Stimulated activated naive B cell treated with anti-CD40 and anti-IgM and Interleukin-4, amounts not matched to agents 10 μg/mL and 1 μg/mL and 100 μg/mL, for 72 hours (primary cell): ENCODE measurements around the gene SIGLEC10.
"Not testable (repeated sequence)": the region's sequence is repeated elsewhere in the genome, so short reads cannot be mapped to it uniquely, and the experiment has no call there.

Experiments used
- ATAC-seq, 2 donors: fragments of 150-1000 bp; cut with Tn5 transposase; replicated peaks; 2 replicates each; pipeline ENCODE4 v1.10.0; 2021; ENCODE audit warnings: moderate library complexity in 1 of 2
- DNase-seq: peaks from one replicate; pipeline ENCODE4 v3.0.0; 2021
- H3K27ac Mint-ChIP-seq: one replicate; pipeline ENCODE4 v1.8.0; 2022; ENCODE audit warnings: mild to moderate bottlenecking, mixed read lengths
- H3K27me3 Mint-ChIP-seq, 2 donors: one replicate each; pipeline ENCODE4 v1.8.0; 2022; ENCODE audit warnings: mixed read lengths in 2 of 2
- H3K36me3 Mint-ChIP-seq, 2 donors: one replicate each; pipeline ENCODE4 v1.8.0; 2022; ENCODE audit warnings: mixed read lengths in 2 of 2, mild to moderate bottlenecking in 1 of 2
- H3K4me1 Mint-ChIP-seq, 2 donors: one replicate each; pipeline ENCODE4 v1.8.0; 2022; ENCODE audit warnings: mixed read lengths in 2 of 2, mild to moderate bottlenecking in 1 of 2
- H3K4me3 Mint-ChIP-seq, 2 donors: one replicate each; pipeline ENCODE4 v1.8.0; 2022; ENCODE audit warnings: mild to moderate bottlenecking in 2 of 2, mixed read lengths in 2 of 2, moderate library complexity in 1 of 2
- H3K9me3 Mint-ChIP-seq, 2 donors: one replicate each; pipeline ENCODE4 v1.8.0; 2022; ENCODE audit warnings: mixed read lengths in 2 of 2, mild to moderate bottlenecking in 1 of 2

The SIGLEC10 gene, protein sequence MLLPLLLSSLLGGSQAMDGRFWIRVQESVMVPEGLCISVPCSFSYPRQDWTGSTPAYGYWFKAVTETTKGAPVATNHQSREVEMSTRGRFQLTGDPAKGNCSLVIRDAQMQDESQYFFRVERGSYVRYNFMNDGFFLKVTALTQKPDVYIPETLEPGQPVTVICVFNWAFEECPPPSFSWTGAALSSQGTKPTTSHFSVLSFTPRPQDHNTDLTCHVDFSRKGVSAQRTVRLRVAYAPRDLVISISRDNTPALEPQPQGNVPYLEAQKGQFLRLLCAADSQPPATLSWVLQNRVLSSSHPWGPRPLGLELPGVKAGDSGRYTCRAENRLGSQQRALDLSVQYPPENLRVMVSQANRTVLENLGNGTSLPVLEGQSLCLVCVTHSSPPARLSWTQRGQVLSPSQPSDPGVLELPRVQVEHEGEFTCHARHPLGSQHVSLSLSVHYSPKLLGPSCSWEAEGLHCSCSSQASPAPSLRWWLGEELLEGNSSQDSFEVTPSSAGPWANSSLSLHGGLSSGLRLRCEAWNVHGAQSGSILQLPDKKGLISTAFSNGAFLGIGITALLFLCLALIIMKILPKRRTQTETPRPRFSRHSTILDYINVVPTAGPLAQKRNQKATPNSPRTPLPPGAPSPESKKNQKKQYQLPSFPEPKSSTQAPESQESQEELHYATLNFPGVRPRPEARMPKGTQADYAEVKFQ

GRCh38 chr19:51417107-51417809 lies at the start of gene SIGLEC10:
TSS of gene SIGLEC10 (minus strand) at chr19:51417642. CDS start at chr19:51417581, 61 bp downstream.
- H3K36me3 Mint-ChIP-seq = peaks cover 19 to 35% of the 10 kb centered on the region in 2 donors
- peaks cover 45 to 91% of the 10 kb centered on the region in 2 donors for H3K4me1 Mint-ChIP-seq
- peaks cover 4 to 5% of the 10 kb centered on the region in 2 donors for H3K27me3 Mint-ChIP-seq
- peak within 1 kb of the TSS; percentile 96 for H3K27ac Mint-ChIP-seq
- ATAC-seq (peak; percentile 84 to 89), DNase-seq (peak; percentile 85)
- peaks cover 0 to 3% of the 10 kb centered on the region in 2 donors for H3K9me3 Mint-ChIP-seq
- H3K4me3 Mint-ChIP-seq = peak within 1 kb of the TSS; percentile 91 to 97

DNA sequence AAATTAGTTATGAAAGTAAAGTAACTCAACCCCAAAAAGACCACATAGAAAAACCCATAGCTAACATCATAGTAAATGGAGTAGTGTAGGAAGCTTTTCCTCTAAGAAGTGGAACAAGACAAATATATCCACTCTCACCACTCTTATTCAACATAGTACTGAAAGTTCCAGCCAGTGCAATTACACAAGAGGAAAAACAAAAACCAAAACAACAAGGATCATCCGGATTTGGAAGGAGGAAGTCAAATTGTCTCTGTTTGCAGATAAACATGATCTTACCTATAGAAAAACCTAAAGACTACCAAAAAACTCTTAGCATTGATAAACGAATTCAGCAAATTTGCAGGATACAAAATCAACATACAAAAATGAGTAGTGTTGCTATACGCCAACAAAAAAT lies 49.3 kb upstream of the SIGLEC10 start:
- H3K4me1 Mint-ChIP-seq = peaks cover 2 to 3% of the 10 kb centered on the region in 2 donors
- no peak overlapping the region for H3K4me3 Mint-ChIP-seq

GRCh38 chr19:51463976-51464581 lies 46.6 kb upstream of the SIGLEC10 start:
- H3K27ac Mint-ChIP-seq, H3K36me3 Mint-ChIP-seq, DNase-seq, H3K9me3 Mint-ChIP-seq: not testable (repeated sequence)
- Mint-ChIP-seq H3K4me3 (peak overlapping the region in 1 of 2 donors; percentile 10), H3K27me3 (peaks cover 58 to 61% of the 10 kb centered on the region in 2 donors), H3K4me1 (peaks cover 10 to 21% of the 10 kb centered on the region in 2 donors)
- peak in 1 of 2 donors; percentile 46 for ATAC-seq

More for the DNA sequence above, 49.3 kb upstream of the SIGLEC10 start:
- no peak for DNase-seq
- no peak for ATAC-seq
- H3K27ac Mint-ChIP-seq = no peak overlapping the region
- H3K27me3 Mint-ChIP-seq = peaks cover 40 to 49% of the 10 kb centered on the region in 2 donors
- no peaks in the 10 kb centered on the region for H3K36me3 Mint-ChIP-seq
- H3K9me3 Mint-ChIP-seq = no peaks in the 10 kb centered on the region

DNA sequence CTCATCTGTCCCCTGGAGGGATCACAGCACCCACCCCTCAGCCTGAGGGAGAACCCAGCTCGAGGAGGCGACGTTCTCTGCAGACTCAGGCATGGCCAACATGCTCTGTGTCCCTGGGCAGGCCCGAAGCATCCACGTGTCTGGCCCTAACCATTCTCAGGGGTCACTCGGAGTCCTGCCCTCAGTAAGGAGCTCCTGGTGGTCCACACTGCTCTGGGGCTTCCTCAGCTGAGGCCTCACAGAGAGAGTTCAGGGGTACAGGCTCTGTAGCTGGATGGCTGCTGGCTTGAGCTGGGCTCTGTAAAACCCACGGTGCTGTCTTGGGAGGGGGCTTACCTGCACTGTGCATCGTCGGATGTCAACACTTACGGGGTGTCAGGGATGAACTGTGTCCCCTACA lies 45.2 kb upstream of the SIGLEC10 start:
- Mint-ChIP-seq H3K36me3 (peaks cover 0 to 2% of the 10 kb centered on the region in 2 donors), H3K4me1 (peaks cover 10 to 21% of the 10 kb centered on the region in 2 donors), H3K27ac (no peak overlapping the region), H3K27me3 (peaks cover 58 to 65% of the 10 kb centered on the region in 2 donors), H3K4me3 (no peak overlapping the region), H3K9me3 (no peaks in the 10 kb centered on the region)
- DNase-seq (no peak), ATAC-seq (no peak)

DNA sequence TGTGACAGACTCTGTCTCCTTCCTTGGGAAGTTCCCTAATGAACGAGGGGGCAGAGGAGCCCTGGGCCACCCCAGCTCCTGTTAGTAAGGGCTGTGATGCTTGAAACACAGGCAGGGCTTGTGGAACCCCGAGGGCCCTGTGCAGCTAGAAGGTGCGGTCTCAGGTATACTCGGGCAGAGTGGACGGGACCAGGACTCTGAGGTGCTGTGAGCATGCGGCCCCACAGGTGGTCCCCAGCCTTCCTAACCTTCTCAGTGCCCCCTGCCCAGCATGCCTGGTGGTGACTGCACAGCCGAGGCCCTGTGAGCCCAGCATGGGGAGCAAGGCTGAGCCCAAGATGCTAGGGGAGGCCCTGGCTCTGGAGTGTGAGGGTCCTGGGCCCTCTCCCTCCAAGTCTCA lies 44.8 kb upstream of the SIGLEC10 start:
- H3K9me3 Mint-ChIP-seq = no peaks in the 10 kb centered on the region
- no peak overlapping the region for H3K27ac Mint-ChIP-seq
- H3K36me3 Mint-ChIP-seq = peaks cover 0 to 2% of the 10 kb centered on the region in 2 donors
- peaks cover 10 to 21% of the 10 kb centered on the region in 2 donors for H3K4me1 Mint-ChIP-seq
- ATAC-seq (no peak), DNase-seq (no peak)
- H3K27me3 Mint-ChIP-seq = peaks cover 56 to 68% of the 10 kb centered on the region in 2 donors
- H3K4me3 Mint-ChIP-seq = no peak overlapping the region

DNA sequence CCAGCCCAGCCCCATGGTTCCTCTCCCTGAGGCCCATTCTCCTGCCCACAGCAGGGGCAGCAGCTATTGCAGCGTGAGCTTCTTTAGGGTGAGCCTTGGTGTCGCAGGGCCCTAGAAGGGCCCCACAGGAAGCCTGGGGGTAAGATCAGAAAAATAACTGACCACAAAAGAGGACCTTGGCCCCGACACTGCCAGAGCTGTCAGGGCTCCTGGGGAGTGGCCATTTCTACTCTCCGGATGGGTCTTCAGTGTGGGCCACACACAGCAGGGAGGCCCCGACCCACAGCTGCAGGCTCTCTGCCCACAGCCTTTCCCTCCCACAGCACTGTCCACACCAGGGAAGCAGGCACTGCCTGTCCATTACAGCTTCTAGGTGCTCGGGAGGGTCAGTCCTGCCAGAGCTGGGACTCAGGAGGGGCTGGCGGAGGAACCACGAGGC lies 44.3 kb upstream of the SIGLEC10 start:
- Mint-ChIP-seq H3K4me3 (no peak overlapping the region), H3K27ac (no peak overlapping the region), H3K9me3 (no peaks in the 10 kb centered on the region), H3K36me3 (peaks cover 0 to 2% of the 10 kb centered on the region in 2 donors), H3K4me1 (peaks cover 10 to 21% of the 10 kb centered on the region in 2 donors), H3K27me3 (peaks cover 53 to 72% of the 10 kb centered on the region in 2 donors)
- DNase-seq (no peak), ATAC-seq (peak; percentile 26 to 31)

DNA sequence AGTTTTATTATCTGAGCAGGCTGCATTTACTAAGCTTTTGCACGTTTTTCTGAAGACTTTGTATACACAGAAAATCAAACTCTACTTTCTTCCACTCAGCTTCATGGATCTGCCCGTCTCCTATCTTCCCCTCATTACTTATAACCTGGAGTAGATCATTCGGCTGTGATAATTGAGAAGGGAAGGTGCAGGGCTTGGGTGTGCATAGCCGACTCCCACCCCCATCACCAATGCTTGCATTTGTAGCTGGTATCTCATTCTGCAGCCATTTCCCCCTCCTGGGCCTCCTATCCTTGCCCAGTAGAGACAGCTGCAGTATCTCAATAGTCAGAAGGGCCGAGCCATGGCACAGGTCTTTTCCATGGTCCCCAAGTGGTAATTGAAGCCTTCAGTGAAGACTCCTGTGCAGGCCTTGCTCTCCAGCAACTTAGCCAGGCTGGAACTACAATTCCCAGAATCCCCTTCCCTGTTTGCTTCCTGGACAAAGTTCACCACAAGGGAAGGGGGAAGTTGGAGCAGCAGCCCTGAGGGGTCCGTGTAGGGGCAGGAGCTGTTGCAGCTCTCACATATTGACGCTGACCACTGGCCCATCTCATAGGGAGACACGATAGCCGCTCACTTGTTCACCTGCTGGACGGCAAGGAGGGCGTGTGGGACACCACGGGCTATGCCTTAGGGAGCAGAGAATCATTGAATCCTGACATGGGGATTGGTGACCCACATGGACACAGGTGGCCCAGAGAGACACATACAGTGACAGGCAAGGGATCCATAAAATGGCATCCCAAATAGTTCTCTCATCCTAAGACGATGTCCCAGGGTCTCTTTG lies 42.9 kb upstream of the SIGLEC10 start:
- no peak for DNase-seq

DNA sequence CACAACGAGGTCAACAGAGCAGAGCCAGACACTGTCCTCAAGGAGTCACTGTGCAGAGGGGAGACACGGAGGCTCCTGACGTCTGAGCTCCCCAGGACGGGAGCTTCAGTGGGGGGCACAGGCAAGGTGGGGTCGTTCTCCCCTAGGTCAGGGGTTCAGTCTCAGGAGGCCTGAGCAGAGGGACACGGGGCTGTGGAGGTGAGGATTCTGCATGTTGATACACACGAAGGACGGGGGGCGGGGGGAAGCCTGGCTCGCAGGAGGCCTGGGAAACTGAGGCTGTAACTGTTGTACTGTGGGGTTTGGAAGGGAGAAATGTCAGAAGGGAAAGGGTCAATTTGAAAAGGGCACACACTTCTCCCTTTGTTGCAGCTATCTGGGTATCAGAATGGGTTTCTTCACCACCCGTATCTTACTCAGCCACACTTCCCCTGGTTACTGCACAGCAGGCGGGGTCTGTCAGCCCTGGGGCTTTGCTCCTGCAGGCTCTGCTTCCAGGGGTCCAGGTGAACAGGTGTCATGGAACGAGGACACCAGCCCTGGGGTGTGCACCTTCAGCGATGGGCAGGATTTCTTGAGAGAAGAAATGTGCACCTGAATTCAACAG lies 41.6 kb upstream of the SIGLEC10 start:
- peaks cover 13 to 21% of the 10 kb centered on the region in 2 donors for H3K4me1 Mint-ChIP-seq
- ATAC-seq (no peak), DNase-seq (no peak)
- no peak overlapping the region for H3K27ac Mint-ChIP-seq
- H3K36me3 Mint-ChIP-seq = peaks cover 0 to 2% of the 10 kb centered on the region in 2 donors
- H3K4me3 Mint-ChIP-seq = no peak overlapping the region
- H3K27me3 Mint-ChIP-seq = peaks cover 47 to 62% of the 10 kb centered on the region in 2 donors
- H3K9me3 Mint-ChIP-seq = no peaks in the 10 kb centered on the region

More for the DNA sequence above, 42.9 kb upstream of the SIGLEC10 start:
- H3K36me3 Mint-ChIP-seq = peaks cover 0 to 2% of the 10 kb centered on the region in 2 donors
- ATAC-seq = peak; percentile 51 to 58
- H3K4me3 Mint-ChIP-seq = peak overlapping the region; percentile 54 to 68
- peaks cover 47 to 65% of the 10 kb centered on the region in 2 donors for H3K27me3 Mint-ChIP-seq
- no peaks in the 10 kb centered on the region for H3K9me3 Mint-ChIP-seq
- peaks cover 13 to 21% of the 10 kb centered on the region in 2 donors for H3K4me1 Mint-ChIP-seq
- peak overlapping the region; percentile 73 for H3K27ac Mint-ChIP-seq

- no peak within 1 kb of the TSS for H3K4me3 Mint-ChIP-seq
- ATAC-seq = no peak
- peak within 1 kb of the TSS; percentile 82 for H3K27ac Mint-ChIP-seq
- peaks cover 48 to 64% of the 10 kb centered on the region in 2 donors for H3K27me3 Mint-ChIP-seq
- H3K4me1 Mint-ChIP-seq = peaks cover 13 to 21% of the 10 kb centered on the region in 2 donors
- peaks cover 0 to 2% of the 10 kb centered on the region in 2 donors for H3K36me3 Mint-ChIP-seq
- H3K9me3 Mint-ChIP-seq = no peaks in the 10 kb centered on the region
- DNase-seq = no peak
Measured at GRCh38 chr19:51458051-51458645, 40.7 kb upstream of the SIGLEC10 start, which contains the start of gene SIGLEC8. TSS of gene SIGLEC8 (minus strand) at chr19:51458454. CDS start at chr19:51458387, 67 bp downstream.

DNA sequence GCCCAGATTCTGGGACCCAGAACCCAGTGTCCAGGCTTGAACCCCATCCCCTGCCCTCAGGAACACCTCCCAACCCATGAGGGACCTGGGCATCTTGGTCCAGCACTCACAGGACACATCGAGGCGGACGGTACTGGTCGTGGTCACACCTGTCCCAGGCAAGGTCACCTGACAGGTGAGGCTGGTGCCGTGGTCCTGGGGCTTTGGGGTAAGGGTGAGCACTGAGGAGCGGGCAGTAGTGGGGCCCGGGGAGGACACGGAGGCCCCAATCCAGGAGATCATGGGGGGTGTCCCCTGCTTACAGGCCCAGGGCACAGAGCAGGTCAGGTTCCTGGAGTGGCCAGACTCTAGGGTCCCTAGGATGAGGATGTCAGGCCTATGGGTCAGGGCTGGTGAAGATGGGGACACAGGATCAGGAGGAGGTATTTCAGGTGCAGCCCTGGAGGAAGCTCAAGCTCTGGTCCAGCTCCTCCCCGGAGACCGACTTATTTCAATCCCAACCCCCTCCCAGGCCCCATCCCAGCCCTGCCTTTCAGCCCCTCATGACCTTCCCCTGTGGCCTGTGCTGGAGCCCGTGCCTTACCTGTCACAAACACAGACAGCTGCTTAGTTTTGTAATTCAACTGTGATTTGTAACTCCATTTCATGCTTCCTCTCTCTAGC lies 40.0 kb upstream of the SIGLEC10 start:
- no peak overlapping the region for H3K4me3 Mint-ChIP-seq
- ATAC-seq (no peak), DNase-seq (no peak)
- H3K27ac Mint-ChIP-seq = peak overlapping the region; percentile 82
- peaks cover 43 to 60% of the 10 kb centered on the region in 2 donors for H3K27me3 Mint-ChIP-seq
- no peaks in the 10 kb centered on the region for H3K9me3 Mint-ChIP-seq
- H3K36me3 Mint-ChIP-seq = peaks cover 0 to 2% of the 10 kb centered on the region in 2 donors
- H3K4me1 Mint-ChIP-seq = peaks cover 13 to 21% of the 10 kb centered on the region in 2 donors

GRCh38 chr19:51456541-51457290 lies 39.3 kb upstream of the SIGLEC10 start:
- Mint-ChIP-seq H3K36me3 (peaks cover 0 to 2% of the 10 kb centered on the region in 2 donors), H3K27me3 (peaks cover 39 to 65% of the 10 kb centered on the region in 2 donors), H3K27ac (no peak overlapping the region), H3K4me3 (no peak overlapping the region), H3K4me1 (peaks cover 13 to 19% of the 10 kb centered on the region in 2 donors), H3K9me3 (no peaks in the 10 kb centered on the region)
- no peak for ATAC-seq
- DNase-seq = no peak
